ENCODE results near the gene SLU7. TPM values are rescaled to one million over a fixed set of nuclear protein-coding genes. Genes with fewer than 3 reads are reported as not detected.

SLU7 gene
- polyA plus RNA-seq, 1 of the 3 experiments (the other 2 are of a cell fraction), result 22.3 TPM

DNA sequence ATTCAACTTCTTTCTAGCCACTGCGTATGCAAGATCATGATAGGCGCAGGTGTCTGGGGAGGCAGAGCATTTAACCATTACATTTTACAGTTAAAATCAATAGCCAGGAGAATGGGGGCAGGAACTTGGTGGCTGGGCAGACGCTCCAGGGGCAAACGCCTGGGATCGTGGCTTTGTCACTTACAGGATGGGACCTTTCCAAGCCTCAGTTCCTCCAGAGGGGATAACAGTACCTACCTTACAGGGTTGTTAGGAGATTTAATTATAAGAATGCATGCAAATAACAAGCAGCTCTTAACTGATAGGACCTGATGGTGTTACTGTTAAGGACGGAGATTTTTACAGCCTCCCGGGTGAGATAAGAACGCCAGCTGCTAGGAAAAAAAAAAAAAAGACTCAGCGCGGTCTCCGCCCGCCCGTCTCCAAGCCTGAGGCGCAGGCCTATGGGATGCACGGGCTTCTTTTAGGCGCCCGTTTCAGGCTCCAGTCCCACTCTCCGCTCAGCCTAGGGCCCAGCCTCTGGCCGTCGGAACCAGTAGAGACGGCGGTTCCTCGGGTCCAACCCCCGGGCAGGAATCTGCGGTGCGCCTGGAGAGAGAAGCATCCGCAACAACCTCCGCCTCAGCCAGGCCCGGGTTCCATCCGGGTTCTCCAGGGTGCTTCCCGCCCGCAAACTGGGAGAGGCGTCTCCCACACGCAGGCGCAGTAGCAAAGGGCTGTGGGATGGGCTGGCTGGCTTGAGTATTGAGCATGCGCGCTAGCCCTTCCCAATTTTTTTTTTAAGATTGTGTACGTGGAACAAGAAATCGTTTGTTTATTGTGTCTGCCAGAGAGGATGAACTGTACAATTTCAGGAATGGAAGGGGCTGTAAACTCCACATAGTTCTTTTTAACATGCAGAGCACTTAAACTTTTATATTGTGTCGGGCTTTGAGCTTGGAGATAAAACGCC, 19.2 kb downstream of the SLU7 start, which contains the start of gene FAM200C (continued):
- TF ChIP-seq CTCF (IDR thresholded peaks at IDR 0.05) (no peak), TCF12 (IDR thresholded peaks at IDR 0.05) (peak; percentile 26), SIN3A (IDR thresholded peaks at IDR 0.05; ENCODE audit: borderline replicate concordance, low read depth, low read length) (peak; percentile 60; the same call in 1 of the 2 replicates), RCOR1 (IDR thresholded peaks at IDR 0.05; ENCODE audit: low read length) (no peak), EZH2phosphoT487 (IDR thresholded peaks at IDR 0.05; ENCODE audit: borderline replicate concordance, low read depth) (no peak), GATA2 (CRISPR knock-in tag; IDR thresholded peaks at IDR 0.05) (peak; percentile 23; the same call in 1 of the 2 replicates), YY1 (IDR thresholded peaks at IDR 0.05; ENCODE audit: low read depth) (peak; percentile 67; the same call in 1 of the 2 replicates), ELF1 (IDR thresholded peaks at IDR 0.05) (no peak), NFIC (IDR thresholded peaks at IDR 0.05; ENCODE audit: borderline replicate concordance) (no peak), RFX5 (IDR thresholded peaks at IDR 0.05; ENCODE audit: low read length) (no peak), MAX (IDR thresholded peaks at IDR 0.05; ENCODE audit: low read depth) (no peak; the same call in 1 of the 2 replicates)

DNA sequence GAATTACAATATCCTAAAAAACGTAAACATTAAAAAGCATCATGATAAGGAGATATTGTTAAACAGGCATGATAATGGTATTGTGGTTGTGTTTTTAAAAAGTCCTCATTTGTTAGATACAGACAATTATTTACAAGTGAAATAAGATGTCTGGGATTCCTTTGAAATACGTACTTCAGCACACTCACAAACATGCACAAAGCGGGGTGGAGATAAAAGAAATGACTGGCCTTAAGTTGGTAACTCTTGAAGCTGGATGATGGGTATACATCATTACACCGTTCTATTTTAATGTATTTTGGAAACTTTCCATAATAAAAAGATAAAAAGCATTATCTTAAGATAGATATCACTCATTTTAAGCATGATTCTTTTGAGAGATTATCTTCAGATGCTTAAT, 20.1 kb downstream of the SLU7 start:
- TF ChIP-seq MXI1 (IDR thresholded peaks at IDR 0.05; ENCODE audit: low read depth, low read length), result peak; percentile 10; the same call in 1 of the 2 replicates
- TF ChIP-seq GABPA (IDR thresholded peaks at IDR 0.05; ENCODE audit: low read depth), result no peak
- TF ChIP-seq TAF1 (IDR thresholded peaks at IDR 0.05; ENCODE audit: borderline replicate concordance, low read depth, low read length), result no peak
- ChIA-PET CTCF (interaction anchor here (1.5 to 3.7 kb wide), 2 partner anchors 8 to 412 kb away, joined by 4 to 26 read pairs; no protein-coding TSS in a partner anchor), POLR2A (no interaction called here)
- Histone ChIP-seq H3K9ac (peak overlapping the region; percentile 98), H2AFZ (ENCODE audit: low read depth) (peak overlapping the region; percentile 88; the same call in 1 of the 2 replicates), H3K4me2 (peak overlapping the region; percentile 87), H3F3A (replicated peaks; ENCODE audit: insufficient read depth) (peaks cover 11% of the 10 kb centered on the region), H3K9me2 (no peaks in the 10 kb centered on the region), H4K20me1 (ENCODE audit: insufficient read depth) (no peaks in the 10 kb centered on the region), H3K36me3 (replicated peaks in 1 of 2; ENCODE audit: control insufficient read depth in 1 of 2, insufficient read depth in 2 of 2, low read length in 1 of 2) (peaks cover 20 to 37% of the 10 kb centered on the region in 2 experiments), H3K4me1 (ENCODE audit: control insufficient read depth in 1 of 2, insufficient read depth in 2 of 2, low read depth in 1 of 2, low read length in 1 of 2) (peaks cover 0 to 9% of the 10 kb centered on the region in 2 experiments; a peak in 2 of 4 replicates), H3K79me2 (ENCODE audit: insufficient read depth) (peaks cover 56% of the 10 kb centered on the region), H3K4me3 (ENCODE audit: low read depth in 2 of 2, low read length in 1 of 2) (peak overlapping the region; percentile 80 to 85), H3K27me3 (ENCODE audit: insufficient read depth) (no peaks in the 10 kb centered on the region), H3K27ac (ENCODE audit: low read depth in 2 of 2, low read length in 1 of 2) (peak overlapping the region; percentile 84 to 96; a peak in 3 of 4 replicates), H3K9me3 (no peaks in the 10 kb centered on the region)
- no peak for DNase-seq
- 33% methylated on average over 4 of the region's 4 CpGs for WGBS (ENCODE audit: low lambda C conversion rate)
